Activated gamma-delta T cell (primary cell): ENCODE measurements around the gene SNRPF.

Source experiments
- DNase-seq: peaks from one replicate; lab custom pipeline; 2025; lab: John Stamatoyannopoulos, UW

Gene SNRPF

GRCh38 chr12:95859344-95859816 lies 628 bp downstream of the SNRPF start:
- DNase-seq = no peak

GRCh38 chr12:95859947-95860850 lies 1.4 kb downstream of the SNRPF start:
- no peak for DNase-seq

- no peak for DNase-seq
Observed at GRCh38 chr12:95862038-95862437, 3.3 kb downstream of the SNRPF start.

- no peak for DNase-seq
Observed at GRCh38 chr12:95863337-95863736, 4.6 kb downstream of the SNRPF start.

GRCh38 chr12:95870897-95871296 lies 12.1 kb downstream of the SNRPF start:
- DNase-seq = no peak

GRCh38 chr12:95874452-95874851 lies 15.7 kb downstream of the SNRPF start:
- DNase-seq = no peak

GRCh38 chr12:95877622-95878021 lies 18.9 kb downstream of the SNRPF start:
- no peak for DNase-seq

GRCh38 chr12:95880895-95881294 lies 22.1 kb downstream of the SNRPF start:
- DNase-seq = no peak

GRCh38 chr12:95881331-95881955 lies 22.7 kb downstream of the SNRPF start:
- no peak for DNase-seq

GRCh38 chr12:95882080-95882479 lies 23.3 kb downstream of the SNRPF start:
- no peak for DNase-seq

- no peak for DNase-seq
Observed at GRCh38 chr12:95882873-95883272, 24.1 kb downstream of the SNRPF start.

- DNase-seq = no peak
Observed at GRCh38 chr12:95884998-95885397, 26.2 kb downstream of the SNRPF start.

GRCh38 chr12:95887311-95887710 lies 28.6 kb downstream of the SNRPF start:
- DNase-seq = no peak

- DNase-seq = no peak
Observed at GRCh38 chr12:95890958-95891357, 32.2 kb downstream of the SNRPF start.

- DNase-seq = no peak
Observed at GRCh38 chr12:95896846-95897245, 38.1 kb downstream of the SNRPF start.

GRCh38 chr12:95898081-95898480 lies 39.3 kb downstream of the SNRPF start:
- DNase-seq = no peak

- no peak for DNase-seq
Observed at GRCh38 chr12:95908573-95908972, 49.8 kb downstream of the SNRPF start.

- DNase-seq = no peak
Observed at GRCh38 chr12:95909871-95910270, 51.1 kb downstream of the SNRPF start.
